ENCODE data around the gene SLC16A10.
"Not testable (repeated sequence)": the region's sequence is repeated elsewhere in the genome, so short reads cannot be mapped to it uniquely, and the experiment has no call there.

The SLC16A10 gene

GRCh38 chr6:111118826-111119225, 31.5 kb downstream of the SLC16A10 start:
- Histone ChIP-seq H3K36me3 (ENCODE audit: insufficient read depth, low read length) (no peaks in the 10 kb centered on the region), H3K27ac (no peak overlapping the region), H3K9ac (ENCODE audit: insufficient read length) (no peak overlapping the region), H3K4me3 (no peak overlapping the region), H3K9me3 (ENCODE audit: low read depth, low read length) (no peaks in the 10 kb centered on the region)
- TF ChIP-seq POLR2AphosphoS5 (IDR thresholded peaks at IDR 0.05; ENCODE audit: borderline replicate concordance, low read depth, low read length) (no peak), EZH2 (IDR thresholded peaks at IDR 0.05) (no peak), FOXP2 (optimal IDR thresholded peaks at IDR 0.05; ENCODE audit: control extremely low read depth, extremely low read length, insufficient read depth) (no peak)
- DNase-seq (ENCODE audit: low read depth, low spot score), result no peak

- H3K9me3 ChIP-seq (ENCODE audit: low read depth, low read length), result no peaks in the 10 kb centered on the region
- no peak overlapping the region for H3K27ac ChIP-seq
- H3K9ac ChIP-seq (ENCODE audit: insufficient read length), result no peak overlapping the region
- no peaks in the 10 kb centered on the region for H3K36me3 ChIP-seq (ENCODE audit: insufficient read depth, low read length)
- no peak for DNase-seq (ENCODE audit: low read depth, low spot score)
- no peak overlapping the region for H3K4me3 ChIP-seq
- TF ChIP-seq FOXP2 (optimal IDR thresholded peaks at IDR 0.05; ENCODE audit: control extremely low read depth, extremely low read length, insufficient read depth), result no peak
- no peak for TF ChIP-seq EZH2 (IDR thresholded peaks at IDR 0.05)
- TF ChIP-seq POLR2AphosphoS5 (IDR thresholded peaks at IDR 0.05; ENCODE audit: borderline replicate concordance, low read depth, low read length), result no peak
Observed at GRCh38 chr6:111119571-111120329, 32.4 kb downstream of the SLC16A10 start.

GRCh38 chr6:111121789-111122350, 34.6 kb downstream of the SLC16A10 start:
- Histone ChIP-seq H3K9ac (ENCODE audit: insufficient read length) (no peak overlapping the region), H3K27ac (no peak overlapping the region), H3K4me3 (no peak overlapping the region), H3K9me3 (ENCODE audit: low read depth, low read length) (no peaks in the 10 kb centered on the region), H3K36me3 (ENCODE audit: insufficient read depth, low read length) (no peaks in the 10 kb centered on the region)
- TF ChIP-seq FOXP2 (optimal IDR thresholded peaks at IDR 0.05; ENCODE audit: control extremely low read depth, extremely low read length, insufficient read depth) (no peak), EZH2 (IDR thresholded peaks at IDR 0.05) (no peak), POLR2AphosphoS5 (IDR thresholded peaks at IDR 0.05; ENCODE audit: borderline replicate concordance, low read depth, low read length) (no peak)
- no peak for DNase-seq (ENCODE audit: low read depth, low spot score)

- TF ChIP-seq EZH2 (IDR thresholded peaks at IDR 0.05), result no peak
- TF ChIP-seq FOXP2 (optimal IDR thresholded peaks at IDR 0.05; ENCODE audit: control extremely low read depth, extremely low read length, insufficient read depth), result no peak
- TF ChIP-seq POLR2AphosphoS5 (IDR thresholded peaks at IDR 0.05; ENCODE audit: borderline replicate concordance, low read depth, low read length), result no peak
- Histone ChIP-seq H3K36me3 (ENCODE audit: insufficient read depth, low read length) (no peaks in the 10 kb centered on the region), H3K4me3 (no peak overlapping the region), H3K9ac (ENCODE audit: insufficient read length) (no peak overlapping the region), H3K9me3 (ENCODE audit: low read depth, low read length) (no peaks in the 10 kb centered on the region), H3K27ac (no peak overlapping the region)
- DNase-seq (ENCODE audit: low read depth, low spot score), result no peak
Observed at GRCh38 chr6:111122458-111123286, 35.4 kb downstream of the SLC16A10 start.

- H3K27ac ChIP-seq, result no peak overlapping the region
- no peaks in the 10 kb centered on the region for H3K9me3 ChIP-seq (ENCODE audit: low read depth, low read length)
- H3K9ac ChIP-seq (ENCODE audit: insufficient read length), result no peak overlapping the region
- no peak for TF ChIP-seq EZH2 (IDR thresholded peaks at IDR 0.05)
- no peak for TF ChIP-seq FOXP2 (optimal IDR thresholded peaks at IDR 0.05; ENCODE audit: control extremely low read depth, extremely low read length, insufficient read depth)
- no peak for TF ChIP-seq POLR2AphosphoS5 (IDR thresholded peaks at IDR 0.05; ENCODE audit: borderline replicate concordance, low read depth, low read length)
- DNase-seq (ENCODE audit: low read depth, low spot score), result no peak
- no peaks in the 10 kb centered on the region for H3K36me3 ChIP-seq (ENCODE audit: insufficient read depth, low read length)
- H3K4me3 ChIP-seq, result no peak overlapping the region
Observed at GRCh38 chr6:111124406-111124805, 37.1 kb downstream of the SLC16A10 start.

- Histone ChIP-seq H3K9ac (ENCODE audit: insufficient read length) (no peak overlapping the region), H3K27ac (no peak overlapping the region), H3K9me3 (ENCODE audit: low read depth, low read length) (no peaks in the 10 kb centered on the region), H3K4me3 (no peak overlapping the region), H3K36me3 (ENCODE audit: insufficient read depth, low read length) (no peaks in the 10 kb centered on the region)
- no peak for TF ChIP-seq FOXP2 (optimal IDR thresholded peaks at IDR 0.05; ENCODE audit: control extremely low read depth, extremely low read length, insufficient read depth)
- no peak for TF ChIP-seq EZH2 (IDR thresholded peaks at IDR 0.05)
- no peak for TF ChIP-seq POLR2AphosphoS5 (IDR thresholded peaks at IDR 0.05; ENCODE audit: borderline replicate concordance, low read depth, low read length)
- DNase-seq (ENCODE audit: low read depth, low spot score), result no peak
Observed at GRCh38 chr6:111129013-111129412, 41.7 kb downstream of the SLC16A10 start.

GRCh38 chr6:111131018-111131417, 43.7 kb downstream of the SLC16A10 start:
- H3K27ac ChIP-seq; H3K9ac ChIP-seq (ENCODE audit: insufficient read length); DNase-seq (ENCODE audit: low read depth, low spot score); H3K4me3 ChIP-seq; H3K36me3 ChIP-seq (ENCODE audit: insufficient read depth, low read length); H3K9me3 ChIP-seq (ENCODE audit: low read depth, low read length): not testable (repeated sequence)

GRCh38 chr6:111132669-111133068, 45.4 kb downstream of the SLC16A10 start:
- not testable (repeated sequence) for H3K9ac ChIP-seq (ENCODE audit: insufficient read length); H3K36me3 ChIP-seq (ENCODE audit: insufficient read depth, low read length); DNase-seq (ENCODE audit: low read depth, low spot score); H3K9me3 ChIP-seq (ENCODE audit: low read depth, low read length); H3K27ac ChIP-seq; H3K4me3 ChIP-seq

GRCh38 chr6:111134236-111134869, 47.0 kb downstream of the SLC16A10 start:
- H3K9ac ChIP-seq (ENCODE audit: insufficient read length); H3K27ac ChIP-seq; DNase-seq (ENCODE audit: low read depth, low spot score); H3K36me3 ChIP-seq (ENCODE audit: insufficient read depth, low read length); H3K9me3 ChIP-seq (ENCODE audit: low read depth, low read length); H3K4me3 ChIP-seq: not testable (repeated sequence)

GRCh38 chr6:111137489-111138093, 50.3 kb downstream of the SLC16A10 start:
- not testable (repeated sequence) for DNase-seq (ENCODE audit: low read depth, low spot score); H3K4me3 ChIP-seq

More at GRCh38 chr6:111137489-111138093, 50.3 kb downstream of the SLC16A10 start:
- not testable (repeated sequence) for H3K36me3 ChIP-seq (ENCODE audit: insufficient read depth, low read length); H3K9ac ChIP-seq (ENCODE audit: insufficient read length); H3K9me3 ChIP-seq (ENCODE audit: low read depth, low read length); H3K27ac ChIP-seq
